H1 (cell line): Measurements from ENCODE around the gene GNG14. TPM values are rescaled to one million over a fixed set of nuclear protein-coding genes. Genes with fewer than 3 reads are reported as not detected.

ENCODE experiments used
- CHD7 ChIP-seq: fragments of 300-600 bp; sonication (generic); IDR thresholded peaks from 2 replicates; pipeline ENCODE4 v1.7.1; 2012; ENCODE audit warnings: low read length, moderate library complexity, mild to moderate bottlenecking, inconsistent platforms; ENCODE audit not compliant: insufficient replicate concordance
- EP300 ChIP-seq, 2 experiments: IDR thresholded peaks; 1 replicate in 1 of 2; 2 replicates in 1 of 2; pipeline ENCODE4 v1.6.1; 2011 to 2012; ENCODE audit warnings: low read depth in 2 of 2, low read length in 2 of 2, mild to moderate bottlenecking in 2 of 2, borderline replicate concordance in 1 of 2, inconsistent platforms in 1 of 2, moderate library complexity in 1 of 2
- FOSL1 ChIP-seq: IDR thresholded peaks from 2 replicates; pipeline ENCODE4 v1.6.1; 2011; ENCODE audit warnings: mild to moderate bottlenecking, low read depth, low read length, moderate library complexity; ENCODE audit not compliant: insufficient read depth
- JUN ChIP-seq: IDR thresholded peaks from 2 replicates; pipeline ENCODE4 v1.6.1; 2011; ENCODE audit warnings: low read depth, mild to moderate bottlenecking, improper control_type of control experiment, low read length
- KDM1A ChIP-seq: fragments of 200-600, 300-600 bp; sonication (generic); IDR thresholded peaks from 2 replicates; pipeline ENCODE4 v1.7.1; 2016; ENCODE audit warnings: mild to moderate bottlenecking, low read length, borderline replicate concordance
- KDM4A ChIP-seq: IDR thresholded peaks from one replicate; pipeline ENCODE4 v1.7.1; 2012; ENCODE audit warnings: low read depth, mild to moderate bottlenecking, moderate library complexity, low read length, inconsistent platforms; ENCODE audit not compliant: severe bottlenecking
- POLR2AphosphoS5 ChIP-seq: IDR thresholded peaks from 2 replicates; pipeline ENCODE4 v1.6.1; 2011; ENCODE audit warnings: low read depth, low read length
- SIX5 ChIP-seq: IDR thresholded peaks from 2 replicates; pipeline ENCODE4 v1.6.1; 2011; ENCODE audit warnings: mild to moderate bottlenecking, low read depth, low read length
- SP1 ChIP-seq: IDR thresholded peaks from 2 replicates; pipeline ENCODE4 v1.6.1; 2011; ENCODE audit warnings: low read depth, low read length
- TAF7 ChIP-seq: optimal IDR thresholded peaks from 2 replicates; pipeline ENCODE3; 2011; ENCODE audit warnings: low read depth, mild to moderate bottlenecking, inconsistent platforms, low read length, moderate library complexity, borderline replicate concordance
- polyA plus RNA-seq, 7 experiments: library from polyadenylated mRNA; depleted of rRNA in 3 of 7; stranded (reverse) in 5 of 7; unstranded in 2 of 7; fragments of >200 nt in 5 of 7; fragments of 200-250 nt in 2 of 7; gene quantifications; 1 replicate in 5 of 7; 2 replicates in 1 of 7; 4 replicates in 1 of 7; pipeline versions ENCODE4 v1.2.1 to v1.2.3, GENCODE V29; 2011 to 2013; ENCODE audit warnings: missing spikeins in 2 of 7, mixed read lengths in 2 of 7
- total RNA-seq: library from RNA; stranded (reverse); fragmentation: NEBNext Ultra II Directional; extraction: Animal tissue kit (Norgen Biotek cat#: 25700); gene quantifications from 2 replicates; pipeline ENCODE4 v1.2.1, GENCODE V29; 2021

The GNG14 gene
- total and polyA plus RNA-seq, 2 of the 8 experiments (the other 6 are each of a cell fraction or from before 2014, with no cell fraction given) = not detected

DNA sequence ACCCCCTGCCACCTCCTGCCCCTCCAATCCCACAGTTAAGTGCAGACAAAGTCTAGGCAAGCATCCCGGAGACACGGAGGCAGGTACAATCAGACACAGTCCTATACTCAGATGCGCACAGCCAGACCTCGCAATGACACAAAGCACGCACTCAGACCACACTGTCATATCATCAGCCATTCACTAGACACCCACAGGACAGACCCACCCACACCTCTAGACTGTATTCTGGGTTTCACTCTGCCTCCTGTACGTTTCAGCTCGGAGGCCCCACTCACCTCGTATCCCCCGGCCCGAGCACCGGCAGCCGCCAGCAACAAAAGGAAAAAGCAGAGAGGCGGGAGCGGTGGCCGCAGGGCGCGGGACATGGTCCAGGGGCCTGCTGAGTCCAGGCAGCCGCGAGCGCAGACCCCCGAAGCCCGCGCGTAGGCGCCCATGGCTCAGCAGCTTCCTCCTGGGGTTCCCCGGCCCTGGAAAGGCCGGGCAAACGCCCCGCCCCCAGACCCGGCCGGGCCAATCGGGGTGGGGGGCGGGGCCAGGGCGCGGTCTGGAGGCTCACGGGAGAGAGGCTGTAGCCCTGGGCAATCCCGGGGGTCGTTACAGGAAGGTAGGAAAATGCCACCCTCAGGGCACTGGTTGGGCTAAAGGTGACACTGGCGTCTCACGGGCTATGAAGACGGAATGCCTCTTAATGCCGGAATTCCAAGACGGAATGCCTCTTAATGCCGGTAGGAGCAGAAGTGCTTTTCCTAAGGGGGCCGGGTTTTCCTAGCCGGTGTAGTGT is 21.3 kb upstream of the GNG14 start, which contains the start of the genes MAN2B1 and WDR83 (continued):
- TF ChIP-seq KDM4A = peak; percentile 73
- TF ChIP-seq CHD7 = no peak
- TF ChIP-seq SP1 = peak; percentile 57; the same call in 1 of the 2 replicates
- no peak for TF ChIP-seq JUN
- no peak for TF ChIP-seq EP300 (IDR thresholded peaks at IDR 0.05; ENCODE audit: borderline replicate concordance in 1 of 2, low read depth in 2 of 2, low read length in 2 of 2)
- TF ChIP-seq POLR2AphosphoS5 = no peak
- no peak for TF ChIP-seq TAF7
- TF ChIP-seq FOSL1 = no peak
- no peak for TF ChIP-seq SIX5
- no peak for TF ChIP-seq KDM1A
